H1 (cell line): ENCODE data around the gene BCL2. TPM values are rescaled to one million over a fixed set of nuclear protein-coding genes. Genes with fewer than 3 reads are reported as not detected.

Experiments
- BRCA1 ChIP-seq: IDR thresholded peaks from 2 replicates; pipeline ENCODE4 v1.6.1; 2012; ENCODE audit warnings: low read depth, low read length, improper control_type of control experiment
- CTCF ChIP-seq, 3 experiments: IDR thresholded peaks; 1 replicate in 2 of 3; 2 replicates in 1 of 3; pipeline versions ENCODE4 v1.5.1 to v1.6.1; 2011; ENCODE audit warnings: low read length in 3 of 3, mild to moderate bottlenecking in 3 of 3, inconsistent platforms in 2 of 3, low read depth in 1 of 3, moderate library complexity in 1 of 3; ENCODE audit not compliant: insufficient read depth in 1 of 3; ENCODE audit errors: control extremely low read depth in 1 of 3
- HDAC6 ChIP-seq: IDR thresholded peaks from one replicate; pipeline ENCODE4 v1.7.1; 2012; ENCODE audit warnings: low read depth, mild to moderate bottlenecking, inconsistent platforms, low read length, moderate library complexity
- JUND ChIP-seq: IDR thresholded peaks from 2 replicates; pipeline ENCODE4 v1.6.1; 2011; ENCODE audit warnings: mild to moderate bottlenecking, improper control_type of control experiment, low read length
- POLR2AphosphoS5 ChIP-seq: IDR thresholded peaks from 2 replicates; pipeline ENCODE4 v1.6.1; 2011; ENCODE audit warnings: low read depth, low read length
- TEAD4 ChIP-seq: IDR thresholded peaks from 2 replicates; pipeline ENCODE4 v1.6.1; 2012; ENCODE audit warnings: low read depth, low read length, inconsistent platforms, mixed read lengths
- polyA plus RNA-seq, 7 experiments: library from polyadenylated mRNA; depleted of rRNA in 3 of 7; stranded (reverse) in 5 of 7; unstranded in 2 of 7; fragments of >200 nt in 5 of 7; fragments of 200-250 nt in 2 of 7; gene quantifications; 1 replicate in 5 of 7; 2 replicates in 1 of 7; 4 replicates in 1 of 7; pipeline versions ENCODE4 v1.2.1 to v1.2.3, GENCODE V29; 2011 to 2013; ENCODE audit warnings: missing spikeins in 2 of 7, mixed read lengths in 2 of 7
- total RNA-seq: library from RNA; stranded (reverse); fragmentation: NEBNext Ultra II Directional; extraction: Animal tissue kit (Norgen Biotek cat#: 25700); gene quantifications from 2 replicates; pipeline ENCODE4 v1.2.1, GENCODE V29; 2021

Gene BCL2
- total and polyA plus RNA-seq, 2 of the 8 experiments (the other 6 are each of a cell fraction or from before 2014, with no cell fraction given) = 0.59 to 4.5 TPM

GRCh38 chr18:63205791-63206252, 113.7 kb downstream of the BCL2 start (continued):
- TF ChIP-seq TEAD4 = no peak
- TF ChIP-seq HDAC6 = no peak
- no peak for TF ChIP-seq POLR2AphosphoS5
- TF ChIP-seq BRCA1 = no peak
- TF ChIP-seq CTCF (IDR thresholded peaks at IDR 0.05; ENCODE audit: control extremely low read depth in 1 of 3, insufficient read depth in 1 of 3, low read depth in 1 of 3, low read length in 3 of 3) = no peak
- TF ChIP-seq JUND = no peak
- TF ChIP-seq, all 59 proteins: peak for 0
